KBM-7 (cell line): ENCODE data around the gene TAGLN3.
A peak's percentile ranks its signal among the peaks of the same experiment; 100 is the strongest.
"Not testable (repeated sequence)": the region's sequence is repeated elsewhere in the genome, so short reads cannot be mapped to it uniquely, and the experiment has no call there.

Source experiments
- DNase-seq: peaks from one replicate; pipeline ENCODE4 v3.0.0-alpha.2; 2015
- in situ Hi-C: fragments of 300-500 bp; cut with MboI; formaldehyde crosslinking; loops from 2 replicates; pipeline ENCODE4 v1.14.3; 2020; ENCODE audit warnings: low sequenced_read_pairs, low pct_unique_long_range_greater_than_20kb, mixed read lengths

TAGLN3 gene

DNA sequence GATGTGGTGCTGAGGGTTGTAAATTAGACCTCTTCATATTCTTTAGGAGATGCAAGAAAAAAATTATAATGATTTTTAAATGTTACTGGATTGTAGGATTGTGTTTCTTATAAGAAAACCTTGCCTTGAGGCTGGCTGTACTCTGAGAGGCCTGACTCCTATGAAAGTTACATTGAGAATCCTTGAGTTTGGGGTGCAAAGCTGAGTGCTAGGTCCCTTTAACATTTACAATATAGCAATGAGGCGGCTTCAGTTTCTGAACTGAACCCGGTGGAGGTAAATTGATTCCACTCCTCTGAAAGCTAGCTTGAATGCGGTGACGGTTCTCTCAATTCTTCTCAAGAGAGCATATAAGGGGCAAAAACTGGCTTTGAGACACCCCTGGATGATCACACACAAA lies 35.7 kb downstream of the TAGLN3 start, which contains the start of gene TMPRSS7:
TSS of gene TMPRSS7 (plus strand) at position 301 of the 400 bp plus-strand sequence. CDS start 110 bp downstream, outside the sequence.
- no peak for DNase-seq
- in situ Hi-C loops, result no loop called here

DNA sequence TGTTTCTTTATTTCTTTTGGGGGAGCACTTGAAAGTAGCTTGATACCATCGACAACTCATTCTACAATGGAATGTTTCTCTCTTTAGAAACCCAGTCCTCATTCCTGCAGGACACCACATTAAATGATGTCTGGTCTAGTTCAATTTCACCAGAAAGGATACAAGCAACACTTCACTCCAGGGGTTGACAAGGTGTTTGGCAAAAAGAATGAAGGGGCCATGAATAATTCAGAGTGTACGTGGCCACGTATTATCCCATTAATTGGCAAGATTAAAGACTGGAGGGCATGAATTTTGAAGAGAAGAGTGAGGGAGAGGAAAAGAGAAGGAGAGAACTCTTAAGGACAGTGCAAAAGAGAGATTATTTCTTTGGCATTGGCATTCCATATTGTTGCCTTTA lies 36.5 kb downstream of the TAGLN3 start:
- in situ Hi-C loops, result no loop called here
- no peak for DNase-seq

DNA sequence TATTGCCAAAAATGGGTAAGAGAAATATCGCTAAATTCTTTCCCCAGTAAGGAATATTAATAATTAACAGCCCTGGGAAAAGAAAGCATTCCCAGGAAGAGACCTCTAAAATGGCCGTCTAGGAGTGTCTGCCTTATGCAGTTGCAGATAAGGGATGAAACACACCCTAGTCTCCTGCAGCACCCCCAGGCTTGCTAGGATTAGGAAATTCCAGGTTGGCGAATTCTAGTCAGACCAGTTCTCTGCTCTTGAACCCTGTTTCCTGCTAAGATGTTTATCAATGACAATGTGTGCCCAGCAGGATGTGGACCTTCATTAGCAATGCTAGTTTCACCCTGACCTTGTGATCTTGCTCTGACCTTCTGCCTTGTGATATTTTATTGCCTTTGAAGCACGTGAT lies 38.5 kb downstream of the TAGLN3 start:
- in situ Hi-C loops, DNase-seq: not testable (repeated sequence)

DNA sequence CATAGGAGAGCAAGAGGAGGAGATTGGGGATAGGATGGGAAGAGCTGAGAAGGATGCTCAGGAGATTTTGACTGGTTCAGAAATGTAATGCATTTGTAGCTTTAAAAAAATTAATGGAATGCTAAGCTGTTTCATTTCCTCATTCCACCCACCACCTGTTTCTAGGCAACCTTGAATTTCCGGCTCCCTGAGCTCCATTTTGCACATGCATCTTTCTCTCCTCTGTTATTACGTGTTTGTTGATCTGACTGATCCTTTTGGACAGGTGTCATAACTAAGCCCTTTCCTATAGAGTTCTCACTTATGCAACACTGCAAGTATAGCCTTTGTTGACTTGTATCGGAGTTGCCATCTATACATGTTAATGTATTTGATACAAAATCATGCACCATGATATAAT lies 40.1 kb downstream of the TAGLN3 start:
- in situ Hi-C loops, result no loop called here
- no peak for DNase-seq

DNA sequence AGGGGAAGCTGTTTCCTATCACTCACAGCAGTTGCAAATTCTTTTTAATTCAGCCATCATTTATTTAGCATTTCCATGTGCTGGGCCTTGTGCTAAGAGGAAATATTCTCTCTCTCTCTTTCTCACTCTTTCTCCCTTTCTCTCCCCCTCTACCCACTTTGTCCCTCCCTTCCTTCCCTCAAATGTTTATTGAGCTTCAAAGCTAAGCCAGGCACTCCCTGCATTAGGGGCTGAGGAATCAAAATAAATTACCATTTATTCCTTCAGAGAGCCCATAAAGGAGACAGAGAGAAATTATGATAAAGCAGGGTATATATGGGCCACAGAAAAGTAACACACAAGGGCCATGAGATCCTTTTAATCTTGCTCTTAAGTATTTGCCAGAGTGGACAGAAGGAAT lies 42.6 kb downstream of the TAGLN3 start:
- DNase-seq, result no peak
- in situ Hi-C loops, result no loop called here

DNA sequence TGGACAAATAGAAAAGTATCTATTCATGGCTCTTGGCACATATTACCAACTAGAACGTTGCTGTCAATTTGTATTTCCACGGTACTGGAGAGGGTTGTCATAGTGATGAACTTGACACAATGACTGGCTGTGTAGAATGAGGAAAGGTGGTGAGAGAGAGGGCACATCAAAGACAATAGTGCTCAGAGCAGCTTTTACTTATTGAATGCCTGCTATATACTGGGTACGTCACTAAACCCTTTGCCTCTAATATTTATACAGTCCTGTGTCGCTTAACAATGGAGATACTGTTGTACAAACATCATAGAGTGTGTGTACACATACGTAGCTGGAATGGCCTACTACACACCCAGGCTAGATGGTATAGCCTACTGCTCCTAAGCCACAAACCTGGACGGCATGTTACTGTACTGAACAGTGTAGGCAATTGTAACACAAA lies 44.1 kb downstream of the TAGLN3 start:
- in situ Hi-C loops, result no loop called here
- DNase-seq, result no peak

DNA sequence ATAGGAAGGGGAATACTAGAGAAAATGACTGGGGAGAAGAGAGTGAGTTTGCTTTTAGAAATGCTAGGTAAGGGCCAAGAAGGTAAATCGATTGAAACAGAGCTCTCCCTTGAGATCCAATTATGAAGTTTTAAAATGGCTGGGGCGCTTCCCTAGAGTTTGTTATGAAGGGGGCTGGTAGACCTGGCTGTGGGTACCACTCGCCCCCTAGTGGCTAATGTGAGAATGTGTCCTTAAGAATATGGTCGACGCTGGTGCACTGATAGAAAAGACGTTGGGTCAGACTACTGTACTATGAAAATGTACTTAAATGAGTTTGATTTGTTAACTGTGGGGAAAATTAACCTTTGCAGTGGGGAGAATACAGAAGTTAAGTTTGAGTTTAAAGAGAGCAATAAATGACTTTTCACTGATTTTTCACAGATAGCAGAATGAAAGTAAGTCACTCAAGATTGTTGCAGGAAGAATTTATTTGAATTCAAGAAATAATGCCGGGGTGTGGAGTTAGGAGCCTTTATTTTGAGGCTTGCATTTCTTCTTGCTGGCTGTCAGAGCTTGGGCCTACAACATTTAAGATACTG lies 45.0 kb downstream of the TAGLN3 start:
- in situ Hi-C loops, result no loop called here
- peak; percentile 67 for DNase-seq

DNA sequence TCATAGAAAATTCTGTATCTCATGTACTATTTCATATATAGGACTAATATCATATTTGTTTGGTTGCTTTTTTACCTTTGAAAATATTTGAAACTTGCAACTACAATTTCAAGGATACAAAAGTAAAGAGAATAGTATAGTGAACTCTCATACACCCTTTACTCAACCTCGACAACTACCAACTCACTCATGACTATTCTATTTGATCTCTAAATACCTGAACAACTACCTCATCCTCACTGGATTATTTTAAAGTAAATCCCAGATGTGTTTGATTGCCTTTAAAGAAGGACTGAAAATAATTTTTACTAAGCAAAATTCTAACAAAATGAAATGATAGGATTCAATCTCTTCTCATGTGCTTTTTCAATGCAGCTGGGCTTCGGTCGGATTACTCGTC lies 47.9 kb downstream of the TAGLN3 start:
- in situ Hi-C loops, result no loop called here
- no peak for DNase-seq

DNA sequence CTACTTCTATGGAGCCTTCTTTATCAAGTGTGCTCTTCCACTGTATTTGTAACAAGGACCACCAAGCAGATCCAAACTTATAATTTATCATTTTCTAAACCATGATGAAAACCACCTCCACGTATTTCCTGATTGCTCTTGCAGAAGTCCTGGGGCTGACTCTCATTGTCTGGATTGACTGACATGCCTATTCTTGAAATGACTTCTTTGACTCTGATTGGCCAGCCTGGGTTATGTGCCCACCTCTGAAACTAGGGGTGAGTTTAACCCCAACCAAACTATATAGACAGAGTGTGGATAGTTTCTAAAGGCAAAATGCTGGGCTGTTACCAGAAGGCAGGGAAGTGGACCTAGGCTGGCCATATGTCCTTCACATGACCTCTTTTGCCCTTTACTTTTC lies 48.5 kb downstream of the TAGLN3 start:
- in situ Hi-C loops, result no loop called here
- DNase-seq, result no peak

DNA sequence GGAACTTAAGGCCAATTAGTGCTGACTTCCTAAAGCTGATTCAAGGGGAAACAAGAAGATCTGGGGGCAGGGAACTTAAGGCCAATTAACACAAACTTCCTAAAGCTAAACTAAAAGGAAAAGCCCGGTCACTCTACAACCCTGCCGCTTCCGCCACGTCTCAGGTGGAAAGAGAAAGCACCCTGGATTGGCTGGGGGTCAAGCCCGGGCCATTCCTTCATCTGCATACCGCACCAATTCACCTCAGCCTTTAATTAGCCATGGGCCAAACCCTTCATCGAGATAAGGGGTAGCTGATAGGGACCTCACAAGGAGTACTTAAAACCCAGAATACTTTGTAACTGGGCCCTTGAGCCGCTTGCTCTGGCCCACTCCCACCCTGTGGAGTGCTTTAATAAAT lies 50.2 kb downstream of the TAGLN3 start:
- in situ Hi-C loops, result no loop called here
- DNase-seq, result no peak

DNA sequence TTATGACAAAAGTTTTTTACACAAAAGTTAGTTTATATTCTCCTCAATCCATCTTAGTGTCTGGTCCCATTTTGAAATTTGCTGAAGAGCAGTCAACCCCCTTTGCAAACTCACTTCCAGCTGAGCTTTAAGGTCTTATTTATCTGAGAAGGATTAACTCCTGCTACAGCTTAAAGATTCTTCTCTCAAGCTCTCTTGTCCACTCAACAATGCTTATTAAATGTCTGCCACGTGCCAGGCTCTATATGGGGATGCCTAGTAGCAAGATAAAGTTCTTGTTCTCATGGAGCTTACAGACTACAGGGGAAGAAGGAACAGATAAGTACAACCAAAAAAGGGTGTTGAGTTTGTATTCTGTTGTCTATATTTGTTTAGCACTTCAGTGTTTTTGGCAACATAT lies 54.5 kb downstream of the TAGLN3 start:
- in situ Hi-C loops, result no loop called here
- DNase-seq, result no peak

DNA sequence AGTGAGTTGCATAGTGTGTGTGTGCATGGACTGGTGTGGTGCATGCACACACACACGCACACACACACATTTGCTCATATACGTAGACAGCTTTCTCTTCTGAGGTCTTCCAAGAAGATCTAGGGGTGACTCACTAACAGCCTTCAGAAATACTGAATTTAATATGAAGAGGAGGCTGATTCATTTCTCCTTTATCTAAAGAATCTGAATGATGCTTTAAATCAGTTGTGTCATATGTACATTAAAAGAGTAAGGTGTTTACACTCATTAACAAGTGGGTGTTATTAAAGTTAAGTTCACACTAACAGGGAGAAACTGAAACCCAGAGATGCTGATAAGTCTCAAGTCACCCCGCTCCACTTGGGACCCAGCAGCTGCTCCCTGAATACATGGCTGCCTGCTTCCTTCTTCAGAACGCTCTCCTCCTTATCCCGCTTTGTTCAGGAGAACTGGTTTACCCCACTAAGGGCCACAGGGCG lies 57.8 kb downstream of the TAGLN3 start:
- no peak for DNase-seq
- in situ Hi-C loops, result no loop called here

DNA sequence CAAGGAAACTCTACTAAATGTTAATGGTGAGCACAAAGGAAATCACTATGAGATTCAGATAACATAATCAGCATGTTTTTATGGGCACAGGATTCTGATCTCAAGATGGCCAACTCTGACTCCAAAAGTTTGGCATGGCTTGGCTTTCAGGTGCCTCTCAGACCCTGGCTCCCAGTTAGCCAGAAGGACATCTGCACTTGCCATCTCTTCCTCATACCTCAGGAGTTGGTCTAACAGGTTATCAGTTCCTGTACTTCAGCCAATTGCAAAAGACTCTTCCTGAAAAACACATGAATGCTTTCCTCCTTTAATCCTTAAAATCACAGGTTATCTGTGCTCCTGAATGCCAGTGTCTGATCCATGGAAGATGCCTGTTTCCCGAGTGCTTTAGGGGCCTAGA lies 60.8 kb downstream of the TAGLN3 start:
- in situ Hi-C loops, result no loop called here
- no peak for DNase-seq

DNA sequence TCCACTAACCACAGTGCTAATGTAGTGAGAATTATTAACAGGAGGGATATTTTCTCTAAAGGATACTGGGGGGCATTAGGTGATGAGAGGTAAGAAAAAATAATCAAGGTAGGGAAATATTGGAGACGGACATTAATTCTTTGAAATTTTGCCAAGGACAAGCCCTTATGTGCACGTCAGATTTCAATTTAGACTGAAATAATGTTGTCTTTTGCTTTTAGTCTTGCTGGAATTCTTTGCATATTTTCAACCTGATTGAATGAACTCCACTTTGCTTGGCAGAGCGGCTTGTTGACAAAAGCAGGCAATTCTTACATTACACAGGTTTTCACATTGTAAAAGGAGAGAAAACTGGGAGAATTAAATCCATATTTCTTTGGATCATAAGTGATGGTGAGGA lies 62.4 kb downstream of the TAGLN3 start:
- DNase-seq, result no peak

More for the DNA sequence above, 62.4 kb downstream of the TAGLN3 start:
- in situ Hi-C loops, result no loop called here
